Putamen (tissue), 1 donor: Measurements from ENCODE around the gene TSPEAR.

Source experiments
- DNase-seq: peaks from one replicate; pipeline ENCODE4 v3.0.0-alpha.2; 2016; ENCODE audit warnings: low spot score

Gene TSPEAR

GRCh38 chr21:44461464-44462001, 249.8 kb downstream of the TSPEAR start:
- no peak for DNase-seq

- DNase-seq, result no peak
These were observed 250.4 kb downstream of the TSPEAR start for GRCh38 chr21:44461005-44461404.

- no peak for DNase-seq
These were observed 251.0 kb downstream of the TSPEAR start for GRCh38 chr21:44460441-44460755.

DNA sequence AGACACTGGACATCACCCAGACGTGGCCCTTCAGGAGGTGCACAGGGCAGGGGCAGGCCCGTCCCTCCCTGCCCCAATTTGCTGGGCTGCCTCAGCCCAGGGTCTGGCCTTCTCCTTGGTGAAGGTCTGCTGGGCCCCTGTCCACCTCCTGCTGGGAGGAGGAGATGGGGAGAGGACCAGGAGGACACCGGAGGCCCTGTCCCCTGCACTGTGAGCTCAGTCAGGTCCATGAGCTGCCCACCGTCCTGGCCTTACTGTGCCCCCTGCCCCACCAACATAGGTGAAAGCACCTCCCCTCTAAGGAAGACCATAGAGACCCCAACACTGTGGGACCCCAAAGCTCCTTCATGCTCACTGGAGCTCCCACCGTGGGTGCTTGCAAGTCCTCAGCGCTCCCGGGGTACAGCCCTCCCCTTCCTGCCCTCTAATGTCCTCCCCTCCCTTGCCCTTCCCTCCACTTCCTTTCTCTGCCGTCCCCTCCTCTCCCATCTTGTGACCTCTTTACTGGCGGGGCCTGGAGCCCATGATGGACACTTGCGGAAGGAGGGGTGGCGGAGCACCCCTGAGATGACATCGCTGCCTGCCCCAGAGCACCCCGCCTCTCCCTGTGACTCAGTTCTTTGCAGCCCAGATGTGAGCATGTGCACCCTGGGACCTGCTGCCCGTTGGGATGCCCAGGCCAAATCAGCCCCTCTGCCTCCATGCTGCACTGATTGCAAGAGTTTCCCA, 251.5 kb downstream of the TSPEAR start:
- DNase-seq, result no peak

DNA sequence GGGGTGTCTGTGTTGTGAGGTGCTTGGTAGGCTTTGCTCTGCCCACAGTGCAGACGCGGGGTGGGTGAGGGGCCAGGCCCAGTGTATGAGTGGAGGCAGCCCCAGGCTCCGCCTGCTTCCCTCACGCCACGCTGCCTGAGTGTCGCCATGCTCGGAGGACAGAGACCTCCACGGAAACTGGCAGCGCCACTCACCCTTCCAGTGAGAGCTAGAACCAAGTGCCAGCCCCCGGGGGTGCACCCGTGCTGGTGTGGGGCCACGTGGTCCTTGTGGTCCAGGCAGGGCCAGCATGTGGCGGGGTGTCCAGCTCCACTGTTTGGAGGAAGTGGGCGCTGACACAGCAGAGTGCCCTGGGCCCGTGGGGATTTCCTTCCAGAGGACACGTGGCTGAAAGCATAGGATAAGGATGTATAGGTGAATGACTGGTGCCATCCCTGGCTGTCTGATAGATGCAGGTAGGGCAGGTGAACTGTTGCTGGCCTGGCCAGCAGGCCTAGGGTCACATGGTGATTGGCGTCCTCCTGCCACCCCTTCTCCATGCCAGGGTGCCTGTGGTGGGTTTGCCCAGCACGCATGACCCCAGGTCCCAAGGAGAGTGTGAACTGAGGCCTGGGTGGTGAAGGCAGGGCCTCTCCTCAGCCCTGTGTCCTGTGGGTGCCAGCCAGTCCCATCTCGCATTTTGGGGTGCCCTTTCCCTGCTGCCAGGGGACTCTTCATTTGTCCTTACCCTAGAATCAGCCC, 252.2 kb downstream of the TSPEAR start:
- DNase-seq, result no peak

- DNase-seq, result no peak
These were observed 254.2 kb downstream of the TSPEAR start for GRCh38 chr21:44456915-44457736.

DNA sequence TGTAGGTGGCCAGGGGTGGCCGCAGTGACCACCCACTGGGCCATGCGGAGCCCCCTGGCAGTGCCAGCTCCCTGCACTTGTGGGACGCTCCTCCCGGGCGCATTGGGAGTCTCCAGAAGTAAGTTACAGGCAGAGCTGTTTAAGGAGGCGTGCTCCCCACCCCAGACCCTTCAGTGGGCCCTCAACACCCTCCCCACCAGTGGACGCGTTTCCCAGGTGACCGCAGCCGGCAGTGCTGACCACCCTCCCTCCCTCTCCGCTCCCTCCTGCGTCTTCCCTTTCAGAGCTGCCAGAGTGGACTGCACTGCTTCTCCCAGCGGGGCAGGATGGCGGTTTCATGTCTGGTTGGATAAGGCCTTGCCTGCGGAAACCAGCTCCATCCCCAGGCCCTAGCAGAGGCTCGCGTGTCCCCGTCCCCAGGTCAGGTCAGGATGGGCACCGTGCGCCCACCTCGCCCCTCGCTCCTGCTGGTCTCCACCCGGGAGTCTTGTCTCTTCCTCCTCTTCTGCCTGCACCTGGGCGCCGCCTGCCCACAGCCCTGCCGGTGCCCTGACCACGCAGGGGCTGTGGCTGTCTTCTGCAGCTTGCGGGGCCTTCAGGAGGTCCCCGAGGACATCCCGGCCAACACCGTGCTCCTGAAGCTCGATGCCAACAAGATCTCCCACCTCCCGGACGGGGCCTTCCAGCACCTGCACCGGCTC, 255.0 kb downstream of the TSPEAR start:
- DNase-seq, result no peak

GRCh38 chr21:44455524-44456213, 255.7 kb downstream of the TSPEAR start:
- no peak for DNase-seq

GRCh38 chr21:44454747-44455523, 256.4 kb downstream of the TSPEAR start, which contains the start of gene LRRC3:
Gene LRRC3 (plus strand): TSS chr21:44455510. CDS start chr21:44456645, 1,135 bp downstream.
- DNase-seq, result no peak

- no peak for DNase-seq
These were observed 257.3 kb downstream of the TSPEAR start for GRCh38 chr21:44454058-44454457.

DNA sequence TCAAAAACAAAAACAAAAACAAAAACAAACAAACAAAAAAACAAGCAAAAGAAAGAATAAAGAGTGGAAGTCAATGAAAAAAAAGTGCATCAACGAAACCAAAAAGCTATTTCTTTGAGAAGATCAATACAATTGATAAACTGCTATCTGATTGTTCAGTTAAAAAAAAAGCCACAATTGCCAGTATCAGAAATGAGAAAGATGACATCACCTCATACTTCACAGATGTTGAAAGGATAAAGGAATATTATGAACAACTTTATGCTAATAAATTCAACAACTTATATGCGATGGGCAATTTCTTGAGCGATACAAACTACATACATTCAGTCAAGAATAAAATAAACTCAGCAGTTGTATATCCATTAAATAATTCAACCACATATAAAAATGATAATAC, 258.3 kb downstream of the TSPEAR start:
- no peak for DNase-seq

DNA sequence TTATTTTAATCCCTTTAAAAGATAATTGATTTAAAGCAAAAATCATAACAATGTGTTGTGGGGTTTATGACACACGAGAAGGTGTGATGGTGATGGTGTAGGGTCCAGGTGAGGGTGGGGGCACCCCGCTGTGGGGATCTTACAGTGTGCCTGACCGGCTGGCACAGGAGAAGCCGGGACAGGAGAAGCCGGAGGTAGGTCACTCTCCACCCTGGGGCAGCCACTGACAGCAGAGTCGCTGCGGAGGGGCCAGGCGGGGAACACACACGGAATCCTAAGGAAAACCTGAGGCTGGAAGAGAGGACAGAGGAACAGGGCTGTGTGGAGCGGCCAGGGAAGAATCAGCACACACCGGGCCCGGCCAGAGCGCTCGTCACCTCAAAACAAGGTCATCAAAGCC, 260.4 kb downstream of the TSPEAR start:
- no peak for DNase-seq

- no peak for DNase-seq
These were observed 261.0 kb downstream of the TSPEAR start for GRCh38 chr21:44450402-44450801.

- DNase-seq, result no peak
These were observed 261.7 kb downstream of the TSPEAR start for GRCh38 chr21:44449473-44450363.

DNA sequence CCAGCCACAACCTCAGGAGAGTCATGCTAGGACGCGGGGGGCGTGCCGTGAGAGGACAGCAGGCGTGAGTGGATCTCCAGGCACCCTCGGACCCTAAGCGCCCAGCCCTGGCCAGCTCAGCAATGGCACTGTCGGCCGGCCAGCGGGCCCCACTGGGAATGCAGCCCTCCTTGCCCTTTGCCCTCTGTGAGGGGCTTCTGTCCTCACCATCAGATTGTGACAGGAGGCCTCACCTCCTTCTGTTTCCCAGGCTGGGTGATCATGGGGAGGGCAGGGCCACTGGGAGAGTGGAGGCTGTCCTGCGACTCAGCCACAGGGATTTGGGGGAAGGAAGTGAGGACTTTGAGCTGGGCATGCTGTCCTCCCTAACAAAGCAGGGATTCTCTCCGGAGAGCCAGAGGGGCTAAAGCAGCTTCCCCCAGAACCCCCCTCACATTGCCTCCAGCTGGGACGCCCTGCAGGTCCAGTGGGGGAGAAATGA, 262.7 kb downstream of the TSPEAR start:
- DNase-seq, result no peak
